ENCODE measurements around the gene UPF1. TPM values are rescaled to one million over a fixed set of nuclear protein-coding genes. Genes with fewer than 3 reads are reported as not detected.

Gene UPF1
- total RNA-seq, 1 experiment from 2014 or later: 78.8 TPM

GRCh38 chr19:18795540-18795939 lies 36.2 kb upstream of the UPF1 start:
- ChIA-PET POLR2A (ENCODE audit: unreplicated experiment) (no interaction called here), CTCF (no interaction called here)
- no peaks in the 10 kb centered on the region for H4K20me1 ChIP-seq (ENCODE audit: insufficient read depth)
- no TSS peak for BruUV-seq (replicated peaks)
- H3K9me3 ChIP-seq (ENCODE audit: insufficient read depth, low read depth): no peaks in the 10 kb centered on the region
- H3K4me1 ChIP-seq (replicated peaks; ENCODE audit: insufficient read depth): no peaks in the 10 kb centered on the region; the same call in 1 of the 2 replicates
- H3K4me3 ChIP-seq: no peak overlapping the region
- H3K27me3 ChIP-seq (ENCODE audit: insufficient read depth, low read depth): peaks cover 7% of the 10 kb centered on the region
- peak; percentile 29 to 54 for DNase-seq
- no peaks in the 10 kb centered on the region for H3K79me2 ChIP-seq (ENCODE audit: low read depth)
- no peaks in the 10 kb centered on the region for H3K9me2 ChIP-seq (ENCODE audit: insufficient read depth)
- no peaks in the 10 kb centered on the region for H3K36me3 ChIP-seq (ENCODE audit: low read depth)
- TF ChIP-seq, protein P1, sequence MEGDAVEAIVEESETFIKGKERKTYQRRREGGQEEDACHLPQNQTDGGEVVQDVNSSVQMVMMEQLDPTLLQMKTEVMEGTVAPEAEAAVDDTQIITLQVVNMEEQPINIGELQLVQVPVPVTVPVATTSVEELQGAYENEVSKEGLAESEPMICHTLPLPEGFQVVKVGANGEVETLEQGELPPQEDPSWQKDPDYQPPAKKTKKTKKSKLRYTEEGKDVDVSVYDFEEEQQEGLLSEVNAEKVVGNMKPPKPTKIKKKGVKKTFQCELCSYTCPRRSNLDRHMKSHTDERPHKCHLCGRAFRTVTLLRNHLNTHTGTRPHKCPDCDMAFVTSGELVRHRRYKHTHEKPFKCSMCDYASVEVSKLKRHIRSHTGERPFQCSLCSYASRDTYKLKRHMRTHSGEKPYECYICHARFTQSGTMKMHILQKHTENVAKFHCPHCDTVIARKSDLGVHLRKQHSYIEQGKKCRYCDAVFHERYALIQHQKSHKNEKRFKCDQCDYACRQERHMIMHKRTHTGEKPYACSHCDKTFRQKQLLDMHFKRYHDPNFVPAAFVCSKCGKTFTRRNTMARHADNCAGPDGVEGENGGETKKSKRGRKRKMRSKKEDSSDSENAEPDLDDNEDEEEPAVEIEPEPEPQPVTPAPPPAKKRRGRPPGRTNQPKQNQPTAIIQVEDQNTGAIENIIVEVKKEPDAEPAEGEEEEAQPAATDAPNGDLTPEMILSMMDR (conservative IDR thresholded peaks at IDR 0.05): no peak
- no peak for TF ChIP-seq EZH2 (IDR thresholded peaks at IDR 0.05; ENCODE audit: low read depth)
- H3K4me2 ChIP-seq: no peak overlapping the region
- H3F3A ChIP-seq (ENCODE audit: insufficient read depth, low read depth): peaks cover 16% of the 10 kb centered on the region; the same call in 1 of the 2 replicates
- intact Hi-C loops (cut with micrococcal nuclease; ENCODE audit: unreplicated experiment): no loop called here
- no peak overlapping the region for H3K27ac ChIP-seq
- H2AFZ ChIP-seq: no peak overlapping the region

GRCh38 chr19:18796239-18796638 lies 35.5 kb upstream of the UPF1 start:
- no peaks in the 10 kb centered on the region; the same call in 1 of the 2 replicates for H3K4me1 ChIP-seq (replicated peaks; ENCODE audit: insufficient read depth)
- no TSS peak for BruUV-seq (replicated peaks)
- TF ChIP-seq, protein P1 (conservative IDR thresholded peaks at IDR 0.05): no peak
- no peak for TF ChIP-seq EZH2 (IDR thresholded peaks at IDR 0.05; ENCODE audit: low read depth)
- no peak overlapping the region for H3K4me3 ChIP-seq
- peaks cover 16% of the 10 kb centered on the region; the same call in 1 of the 2 replicates for H3F3A ChIP-seq (ENCODE audit: insufficient read depth, low read depth)
- no peaks in the 10 kb centered on the region for H3K9me2 ChIP-seq (ENCODE audit: insufficient read depth)
- H3K36me3 ChIP-seq (ENCODE audit: low read depth): no peaks in the 10 kb centered on the region
- no peak overlapping the region for H2AFZ ChIP-seq
- H3K4me2 ChIP-seq: no peak overlapping the region
- intact Hi-C loops (cut with micrococcal nuclease; ENCODE audit: unreplicated experiment): no loop called here
- ChIA-PET POLR2A (ENCODE audit: unreplicated experiment) (interaction anchor here (0.7 kb wide), 1 partner anchor 483 kb away, joined by 3 read pairs; no protein-coding TSS in a partner anchor), CTCF (interaction anchor here (0.6 kb wide), 1 partner anchor 40 kb away, joined by 9 read pairs; no protein-coding TSS in a partner anchor)
- peaks cover 12% of the 10 kb centered on the region for H3K27me3 ChIP-seq (ENCODE audit: insufficient read depth, low read depth)
- no peak overlapping the region for H3K27ac ChIP-seq
- no peaks in the 10 kb centered on the region for H3K79me2 ChIP-seq (ENCODE audit: low read depth)
- H3K9me3 ChIP-seq (ENCODE audit: insufficient read depth, low read depth): no peaks in the 10 kb centered on the region
- H4K20me1 ChIP-seq (ENCODE audit: insufficient read depth): no peaks in the 10 kb centered on the region
- DNase-seq: peak in 1 of 2 experiments; percentile 35

- Histone ChIP-seq H3K4me3 (no peak overlapping the region), H4K20me1 (ENCODE audit: insufficient read depth) (no peaks in the 10 kb centered on the region), H3K79me2 (ENCODE audit: low read depth) (no peaks in the 10 kb centered on the region), H3K36me3 (ENCODE audit: low read depth) (no peaks in the 10 kb centered on the region), H3K9me2 (ENCODE audit: insufficient read depth) (no peaks in the 10 kb centered on the region), H3K27ac (no peak overlapping the region), H3K4me1 (replicated peaks; ENCODE audit: insufficient read depth) (no peaks in the 10 kb centered on the region; the same call in 1 of the 2 replicates), H3K9me3 (ENCODE audit: insufficient read depth, low read depth) (no peaks in the 10 kb centered on the region), H3F3A (ENCODE audit: insufficient read depth, low read depth) (peaks cover 16% of the 10 kb centered on the region; the same call in 1 of the 2 replicates), H3K4me2 (no peak overlapping the region), H2AFZ (no peak overlapping the region), H3K27me3 (ENCODE audit: insufficient read depth, low read depth) (peaks cover 12% of the 10 kb centered on the region)
- intact Hi-C loops (cut with micrococcal nuclease; ENCODE audit: unreplicated experiment): no loop called here
- ChIA-PET POLR2A (ENCODE audit: unreplicated experiment) (no interaction called here), CTCF (no interaction called here)
- TF ChIP-seq EZH2 (IDR thresholded peaks at IDR 0.05; ENCODE audit: low read depth): no peak
- peak in 1 of 2 experiments; percentile 31 for DNase-seq
- BruUV-seq (replicated peaks): no TSS peak
These were observed 33.1 kb upstream of the UPF1 start for GRCh38 chr19:18798384-18799352.
